Stimulated activated CD4-positive, alpha-beta T cell treated with anti-CD3 and anti-CD28 coated beads, TNF-alpha, amount 100 ng/mL, for 4 hours (primary cell): ENCODE measurements around the gene ASB4.
"Not testable (repeated sequence)": the region's sequence is repeated elsewhere in the genome, so short reads cannot be mapped to it uniquely, and the experiment has no call there.

Experiments
- DNase-seq, 3 experiments: peaks; one replicate each; pipeline ENCODE4 v3.0.0-alpha.2; 2020; ENCODE audit warnings: low read depth in 3 of 3

ASB4 gene

GRCh38 chr7:95552010-95552926 lies 66.5 kb downstream of the ASB4 start:
- not testable (repeated sequence) for DNase-seq

- no peak for DNase-seq
Measured at GRCh38 chr7:95553939-95554338, 68.2 kb downstream of the ASB4 start.

- no peak for DNase-seq
Measured at GRCh38 chr7:95556777-95557176, 71.0 kb downstream of the ASB4 start.

- DNase-seq = no peak
Measured at GRCh38 chr7:95558864-95559263, 73.1 kb downstream of the ASB4 start.

GRCh38 chr7:95560674-95561073 lies 74.9 kb downstream of the ASB4 start:
- DNase-seq = no peak

- DNase-seq = no peak
Measured at GRCh38 chr7:95569720-95570119, 84.0 kb downstream of the ASB4 start.

- DNase-seq = no peak
Measured at GRCh38 chr7:95577137-95577536, 91.4 kb downstream of the ASB4 start.

- DNase-seq = no peak
Measured at GRCh38 chr7:95578299-95578855, 92.6 kb downstream of the ASB4 start.

GRCh38 chr7:95579318-95579717 lies 93.6 kb downstream of the ASB4 start:
- no peak for DNase-seq

- DNase-seq = no peak
Measured at GRCh38 chr7:95581467-95581866, 95.7 kb downstream of the ASB4 start.

- DNase-seq = no peak
Measured at GRCh38 chr7:95582578-95583293, 97.0 kb downstream of the ASB4 start.

GRCh38 chr7:95583834-95584621 lies 98.3 kb downstream of the ASB4 start:
- DNase-seq = no peak

- no peak for DNase-seq
Measured at GRCh38 chr7:95584769-95585425, 99.2 kb downstream of the ASB4 start.

GRCh38 chr7:95585426-95585789 lies 99.7 kb downstream of the ASB4 start:
- DNase-seq = no peak

- no peak for DNase-seq
Measured at GRCh38 chr7:95586951-95587301, 101.2 kb downstream of the ASB4 start.

- no peak for DNase-seq
Measured at GRCh38 chr7:95589031-95589430, 103.3 kb downstream of the ASB4 start.

GRCh38 chr7:95589766-95590165 lies 104.0 kb downstream of the ASB4 start:
- DNase-seq = no peak
